Renal cortex interstitium (tissue), 11 donors: Measurements from ENCODE around the gene TEC. TPM values are rescaled to one million over a fixed set of nuclear protein-coding genes. Genes with fewer than 3 reads are reported as not detected.
"Not testable (repeated sequence)": the region's sequence is repeated elsewhere in the genome, so short reads cannot be mapped to it uniquely, and the experiment has no call there.

Source experiments
- DNase-seq, 11 donors: peaks; one replicate each; pipeline ENCODE4 v3.0.0-alpha.2; 2013; ENCODE audit warnings: low read depth in 9 of 11, low spot score in 4 of 11; ENCODE audit errors: extremely low read depth in 1 of 11
- polyA plus RNA-seq, 3 donors: library from polyadenylated mRNA; unstranded; fragments of 120-200 nt; gene quantifications; one replicate each; pipeline ENCODE4 v1.2.1, GENCODE V29; 2013; ENCODE audit not compliant: insufficient read length in 3 of 3

Gene TEC
- polyA plus RNA-seq, 3 donors = 3.1 to 5.5 (median 4.5) TPM

DNA sequence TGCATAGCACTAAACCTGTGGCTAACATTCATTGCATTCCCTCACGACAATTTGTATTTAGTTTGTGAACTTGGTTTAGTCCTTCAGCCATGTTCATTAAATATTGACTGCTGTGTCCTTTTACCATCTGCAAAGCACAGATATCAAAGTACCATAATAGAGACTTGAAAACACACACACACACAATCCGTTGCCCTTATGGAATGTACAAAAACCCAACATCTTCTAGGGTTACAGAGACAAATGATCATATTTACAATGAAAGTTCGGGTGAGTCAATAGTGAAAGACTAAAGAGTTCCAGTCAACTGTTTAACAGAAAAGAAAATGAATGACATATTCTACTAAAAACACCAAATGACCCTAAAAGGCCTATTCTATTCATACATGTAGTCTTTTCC, 84.8 kb downstream of the TEC start:
- no peak for DNase-seq

DNA sequence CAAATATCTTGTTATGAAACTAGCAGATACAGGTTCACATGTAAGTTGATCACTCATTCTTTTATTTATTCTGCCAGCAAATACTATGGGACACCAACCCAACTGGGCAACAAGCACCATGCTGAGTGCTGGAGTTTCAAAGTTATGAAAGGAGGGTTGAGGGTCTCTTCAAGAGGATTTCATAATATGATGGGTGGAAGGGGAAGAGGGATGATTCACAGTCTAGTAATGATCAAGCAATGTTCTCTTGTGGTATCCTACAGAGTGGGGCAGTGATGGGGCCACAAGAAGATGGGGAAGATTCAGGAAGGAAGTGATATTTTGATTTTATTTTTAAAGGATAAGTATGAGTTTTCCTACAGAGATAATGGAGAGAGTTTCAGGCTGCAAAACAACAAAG, 89.4 kb downstream of the TEC start:
- no peak for DNase-seq

DNA sequence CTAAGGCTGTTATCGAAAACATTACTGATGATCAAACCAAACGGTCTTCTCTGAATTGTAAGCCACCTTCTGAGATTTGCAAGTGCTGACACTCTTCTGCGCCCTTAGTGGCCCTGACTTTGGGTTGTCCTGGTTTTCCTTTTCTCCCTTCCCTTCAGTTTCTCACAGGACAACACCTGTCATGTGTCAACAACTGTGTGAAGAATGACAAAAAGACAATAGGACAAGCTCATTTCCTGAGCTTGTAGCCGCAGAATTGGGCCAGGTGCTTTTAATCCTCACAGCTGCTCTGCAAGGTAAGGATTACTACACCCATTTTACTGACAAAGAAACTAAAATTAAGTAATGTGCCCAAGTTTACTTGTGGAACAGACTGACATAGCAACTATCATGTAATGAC, 90.7 kb downstream of the TEC start:
- DNase-seq = no peak

DNA sequence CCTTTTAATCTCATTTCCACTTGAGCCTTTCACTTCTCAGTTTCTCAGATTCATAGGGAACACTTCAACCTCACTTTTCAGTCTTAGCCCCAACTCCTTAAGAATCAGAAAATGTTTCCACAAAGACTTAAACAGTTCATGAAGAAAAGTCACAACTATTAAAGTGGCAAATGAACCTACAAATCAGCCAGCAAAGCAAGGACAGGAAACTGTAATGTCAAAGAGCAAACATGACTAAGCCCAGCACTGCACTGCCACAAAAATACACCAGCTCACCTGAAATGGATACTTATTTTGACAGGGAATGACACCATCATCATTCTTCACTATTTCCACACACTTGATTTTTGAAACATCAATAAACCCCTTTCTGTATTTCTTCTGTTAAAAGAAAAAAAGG, 93.8 kb downstream of the TEC start:
- DNase-seq = no peak

DNA sequence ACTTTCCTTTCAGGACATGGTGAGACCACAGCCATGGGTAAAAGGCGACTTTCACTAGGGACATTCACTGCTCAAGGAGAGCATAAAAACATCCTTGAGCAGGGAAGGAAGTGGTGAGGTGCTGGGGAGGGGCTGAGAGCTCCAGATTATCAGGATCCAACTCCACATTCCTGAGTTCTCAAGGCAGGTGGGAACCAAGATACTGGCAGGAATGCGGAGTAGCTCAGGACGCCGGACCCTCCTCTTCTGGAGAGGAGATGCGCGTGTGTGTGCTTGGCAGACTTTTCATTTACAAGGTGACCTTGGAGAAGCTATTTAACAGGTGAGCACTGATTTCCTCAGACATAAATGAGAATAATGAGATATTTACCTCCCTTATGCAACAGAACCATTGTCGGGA, 94.3 kb downstream of the TEC start:
- DNase-seq = no peak

DNA sequence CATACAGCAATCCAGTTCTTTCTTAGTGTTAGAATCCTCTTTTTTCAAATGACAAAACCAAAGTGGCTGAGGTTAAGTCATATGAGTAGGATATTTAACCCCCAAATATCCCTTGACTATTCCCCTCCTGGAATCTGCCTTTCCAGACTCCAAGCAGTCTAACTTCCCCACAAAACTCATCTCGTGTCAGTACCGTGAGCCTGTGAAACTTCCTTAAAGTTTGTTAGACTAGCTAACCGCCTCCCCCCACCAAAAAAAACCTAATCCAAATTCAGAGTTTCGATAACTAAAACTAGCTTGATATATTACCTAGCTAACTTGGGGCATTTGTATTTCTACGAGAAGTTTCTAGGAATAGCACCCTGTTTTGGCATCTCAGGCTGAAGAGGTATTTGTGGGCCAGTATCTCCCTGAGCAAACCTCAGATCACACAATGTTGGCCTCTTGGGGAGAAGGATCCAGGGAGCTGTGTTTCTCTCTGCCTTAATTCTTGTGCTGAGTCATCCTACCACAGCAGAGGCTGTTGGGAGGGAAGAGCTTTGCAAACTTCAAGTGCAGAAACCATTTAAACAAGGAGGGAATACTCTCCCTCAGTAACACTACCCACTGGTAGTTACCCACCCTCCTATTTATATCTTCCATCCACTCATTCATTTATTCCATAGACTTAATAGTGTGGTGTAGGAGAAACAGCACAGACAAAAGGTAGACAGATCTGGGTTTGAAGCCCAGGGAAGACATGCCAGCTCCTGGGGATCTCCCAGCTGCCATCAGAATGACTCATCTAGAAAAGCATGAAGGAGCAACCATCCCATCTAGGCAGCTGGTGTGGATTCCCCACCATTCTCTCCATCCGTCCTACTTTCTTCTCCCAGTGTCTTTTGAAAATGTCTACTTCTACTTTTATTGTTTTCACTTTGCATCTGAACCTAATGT, 96.3 kb downstream of the TEC start:
- DNase-seq = no peak

DNA sequence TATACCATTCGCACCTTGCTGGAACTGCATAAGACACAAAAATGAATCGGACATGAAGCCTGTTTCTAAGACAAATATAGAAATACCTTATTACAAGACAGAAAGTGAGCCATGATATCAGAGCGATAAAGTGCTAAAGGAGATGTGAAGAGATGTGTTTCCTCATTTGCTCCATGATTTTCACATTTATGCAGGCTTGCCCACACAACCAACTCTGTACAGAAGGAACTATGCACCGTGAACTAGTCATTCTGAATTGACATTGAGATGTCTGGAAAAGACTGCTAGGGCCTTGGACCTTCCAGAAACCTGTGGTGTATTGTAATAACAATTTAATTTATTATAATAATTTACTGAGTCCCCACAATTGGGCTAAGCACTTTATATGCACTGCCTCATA, 97.0 kb downstream of the TEC start:
- DNase-seq = no peak

DNA sequence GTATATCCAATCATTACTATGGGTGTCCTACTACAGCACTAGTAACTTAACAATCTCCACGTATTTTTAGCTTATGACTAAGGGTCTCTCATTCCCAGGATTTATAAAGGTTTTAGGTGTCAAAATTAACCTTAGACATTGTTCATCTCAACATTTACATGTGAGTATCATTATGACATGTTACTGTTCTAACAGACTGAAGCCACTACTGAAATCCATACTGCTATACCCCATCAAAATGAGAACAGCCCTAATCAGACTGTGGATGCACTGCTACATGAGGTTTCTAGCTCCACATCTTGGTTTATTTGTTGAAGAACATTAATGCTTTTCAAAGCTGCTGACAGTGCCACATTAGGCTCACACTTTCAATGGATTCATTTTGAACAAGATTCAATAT, 100.0 kb downstream of the TEC start:
- no peak for DNase-seq

DNA sequence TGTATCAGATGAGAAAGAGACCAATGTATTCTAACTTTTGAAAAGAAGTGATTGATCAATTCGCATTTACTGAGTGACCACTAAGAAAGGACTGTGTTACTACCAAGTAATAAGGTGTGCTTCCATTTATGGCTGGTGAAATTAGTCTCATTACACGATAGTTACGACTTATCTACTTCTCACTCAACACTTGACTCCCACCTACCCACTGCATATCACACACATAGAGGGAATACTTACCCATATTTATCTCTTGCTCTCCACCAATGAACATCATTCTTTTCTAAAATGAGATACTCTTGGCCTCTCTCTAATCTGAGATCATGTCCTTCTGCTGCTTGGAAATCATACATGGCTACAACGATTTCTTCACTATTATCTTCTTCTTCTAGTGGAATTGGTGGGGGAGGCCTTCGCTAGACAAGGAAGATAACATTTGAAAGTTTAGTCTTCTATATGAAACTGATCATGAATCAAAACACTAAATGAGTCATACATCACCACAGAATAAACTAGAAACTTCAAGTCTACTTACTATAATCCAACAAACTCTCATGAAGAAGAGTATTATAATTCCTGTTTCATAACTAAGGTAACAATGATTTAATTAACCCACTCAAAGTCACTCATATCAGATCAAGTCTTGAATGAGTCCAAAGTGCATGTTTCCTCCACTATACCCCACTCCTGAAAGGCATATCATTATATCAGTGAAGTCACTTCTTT, 101.9 kb downstream of the TEC start:
- DNase-seq = no peak

DNA sequence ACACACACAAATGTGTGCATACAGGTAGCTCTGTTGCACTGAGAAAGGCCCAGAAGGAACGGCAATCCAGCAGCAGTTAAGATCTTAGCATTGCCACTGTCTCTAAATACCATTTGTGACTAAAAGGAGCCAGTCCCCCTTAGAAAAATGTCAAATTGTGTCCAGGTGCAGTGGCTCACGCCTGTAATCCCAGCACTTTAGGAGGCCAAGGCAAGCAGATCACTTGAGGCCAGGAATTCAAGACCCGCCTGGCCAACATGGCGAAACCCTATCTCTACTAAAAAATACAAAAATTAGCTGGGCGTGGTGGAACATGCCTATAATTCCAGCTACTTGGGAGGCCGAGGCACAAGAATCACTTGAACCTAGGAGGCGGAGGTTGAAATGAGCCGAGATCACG, 105.1 kb downstream of the TEC start:
- not testable (repeated sequence) for DNase-seq

DNA sequence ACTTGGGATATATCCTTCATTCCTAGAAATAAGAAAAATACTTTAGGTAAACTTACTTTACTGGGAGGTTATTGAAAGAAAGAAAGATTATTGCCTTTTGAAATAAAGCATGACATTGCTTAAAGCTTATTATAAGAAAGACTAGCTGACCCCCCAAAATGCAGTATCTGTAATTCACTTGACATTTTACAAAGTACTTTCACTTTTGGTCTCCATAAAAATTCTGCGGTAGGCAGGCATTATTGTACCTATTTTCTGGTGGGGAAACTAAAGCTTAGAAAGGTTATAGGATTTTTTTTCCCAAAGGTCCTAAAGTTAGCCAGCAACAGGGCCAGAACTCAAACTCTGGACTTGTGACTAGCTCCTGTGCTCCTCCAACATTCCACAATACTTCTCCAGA, 105.9 kb downstream of the TEC start:
- DNase-seq = no peak

DNA sequence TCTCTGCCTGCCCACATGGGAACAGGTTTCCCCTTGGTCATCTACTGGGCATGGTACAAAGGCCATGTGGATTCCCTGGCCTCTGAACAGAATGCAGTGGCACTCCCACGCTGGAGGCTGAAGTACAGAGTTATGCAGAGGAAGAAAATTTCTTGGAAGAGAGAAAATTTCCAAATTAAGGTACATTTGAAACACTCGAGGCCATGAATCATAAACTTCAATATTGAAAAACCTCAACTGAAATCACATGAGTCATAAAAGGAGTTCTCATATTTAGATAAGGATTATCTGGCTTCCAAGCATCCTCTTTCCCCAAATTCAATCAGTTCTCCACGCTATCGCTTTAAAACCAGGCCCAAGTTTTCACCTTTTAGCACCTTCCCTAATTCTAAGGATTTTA, 107.5 kb downstream of the TEC start:
- DNase-seq = no peak

DNA sequence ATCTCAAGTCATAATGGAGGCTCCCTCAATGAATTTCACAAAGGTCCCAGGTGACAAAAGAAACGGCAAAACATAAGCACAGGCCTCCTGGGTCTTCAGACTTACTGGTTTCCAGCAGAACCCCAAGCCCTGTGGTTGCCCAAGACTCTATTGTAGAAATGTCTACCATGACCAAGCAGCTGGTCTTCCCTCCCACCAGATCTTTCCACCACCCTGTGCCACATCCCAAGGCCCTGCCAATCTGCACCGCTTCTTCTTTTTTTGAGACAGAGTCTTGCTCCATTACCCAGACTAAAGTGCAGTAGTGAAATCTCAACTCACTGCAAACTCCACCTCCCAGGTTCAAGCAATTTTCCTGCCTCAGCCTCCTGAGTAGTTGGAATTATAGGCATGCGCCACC, 112.4 kb downstream of the TEC start:
- no peak for DNase-seq

DNA sequence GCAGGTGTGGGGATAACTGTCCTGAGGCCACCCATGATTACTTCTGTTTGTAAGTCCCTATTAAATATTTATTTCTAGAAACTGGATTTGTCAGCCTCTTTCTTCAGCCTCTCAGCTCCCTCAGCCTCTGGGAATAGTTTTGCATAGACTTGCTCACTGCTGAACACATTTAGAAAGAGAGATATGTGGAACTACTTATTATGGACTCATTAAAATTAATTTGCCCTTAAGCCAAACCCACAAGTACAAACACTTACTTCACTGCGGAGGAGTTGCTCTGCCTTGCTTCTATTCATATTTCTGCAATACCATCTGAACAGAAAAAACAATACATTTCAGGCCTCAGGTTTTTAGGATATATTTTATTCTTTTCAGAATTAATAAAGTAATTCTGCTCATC, 113.2 kb downstream of the TEC start:
- no peak for DNase-seq

DNA sequence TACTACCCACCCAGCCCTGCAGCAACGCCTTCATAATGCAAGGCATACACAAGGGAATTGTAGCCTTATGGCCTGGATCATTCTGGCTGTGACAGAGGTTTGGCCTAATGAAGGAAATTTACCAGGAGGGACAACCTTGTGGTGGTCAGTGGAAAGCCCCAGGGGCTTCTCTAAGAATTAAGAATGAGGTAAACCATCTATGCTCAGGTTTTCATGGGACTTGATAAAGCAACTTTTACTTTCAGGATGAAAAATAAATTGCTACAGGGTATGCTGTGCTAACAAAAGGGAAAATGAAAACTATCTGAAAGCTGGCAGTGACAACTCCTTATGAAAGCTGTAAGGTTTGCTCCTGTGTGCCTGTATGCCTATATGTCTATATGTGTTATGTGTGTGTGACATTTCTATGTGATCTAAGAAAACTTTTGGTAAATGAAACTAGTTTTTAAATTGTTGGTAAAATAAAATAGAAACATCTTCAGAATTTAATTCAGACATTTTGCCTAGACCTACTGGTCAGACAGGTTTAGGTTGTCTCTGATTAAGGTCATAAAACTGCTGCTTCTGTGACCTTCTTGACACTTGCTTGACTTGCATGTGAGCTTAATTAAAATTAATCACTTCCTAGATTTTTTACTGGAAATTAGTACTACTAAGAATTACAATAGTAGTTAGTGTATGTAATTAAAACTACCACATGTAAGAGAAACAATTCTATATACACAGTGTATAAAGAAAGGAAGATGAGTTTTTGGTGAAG, 115.7 kb downstream of the TEC start:
- no peak for DNase-seq

DNA sequence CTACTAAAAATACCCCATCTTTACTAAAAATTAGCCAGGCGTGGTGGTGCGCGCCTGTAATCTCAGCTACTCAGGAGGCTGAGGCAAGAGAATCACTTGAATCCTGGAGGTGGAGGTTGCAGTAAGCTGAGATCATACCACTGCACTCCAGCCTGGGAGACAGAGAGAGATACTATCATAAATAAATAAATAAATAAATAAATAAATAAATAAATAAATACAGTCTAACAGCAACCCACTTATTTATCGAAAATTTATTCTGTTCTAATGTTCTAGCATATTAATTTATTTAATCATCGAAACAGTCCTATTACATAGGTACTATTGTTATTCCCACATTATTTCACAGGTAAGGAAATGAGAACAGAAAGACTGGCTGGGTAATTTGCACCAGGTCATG, 117.4 kb downstream of the TEC start:
- DNase-seq = no peak

DNA sequence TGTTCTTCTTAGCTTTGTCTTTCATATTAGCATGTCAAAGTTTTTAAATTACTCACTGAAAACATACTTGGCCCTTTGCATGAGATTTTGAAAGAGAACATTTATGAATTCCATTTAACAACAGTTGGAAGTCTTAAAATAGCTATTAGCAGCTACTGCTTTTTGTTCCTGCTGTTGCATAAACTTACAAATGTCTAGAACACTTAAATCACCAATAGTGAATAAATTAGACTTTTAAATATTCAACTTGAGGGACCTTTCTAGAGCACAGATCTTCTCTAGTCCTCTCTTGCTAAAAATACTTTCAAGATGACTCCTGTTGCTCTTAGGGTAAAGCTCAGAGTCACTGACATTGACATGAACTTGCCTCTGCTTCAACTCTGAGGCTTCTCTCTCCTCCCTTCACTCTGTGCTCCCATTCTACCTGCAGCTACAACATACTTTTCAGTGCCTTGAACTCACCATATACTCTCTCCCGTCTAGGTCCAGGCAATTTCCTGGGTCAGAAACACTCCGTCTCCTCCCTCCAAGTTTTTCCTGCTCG, 119.7 kb downstream of the TEC start:
- DNase-seq = no peak

DNA sequence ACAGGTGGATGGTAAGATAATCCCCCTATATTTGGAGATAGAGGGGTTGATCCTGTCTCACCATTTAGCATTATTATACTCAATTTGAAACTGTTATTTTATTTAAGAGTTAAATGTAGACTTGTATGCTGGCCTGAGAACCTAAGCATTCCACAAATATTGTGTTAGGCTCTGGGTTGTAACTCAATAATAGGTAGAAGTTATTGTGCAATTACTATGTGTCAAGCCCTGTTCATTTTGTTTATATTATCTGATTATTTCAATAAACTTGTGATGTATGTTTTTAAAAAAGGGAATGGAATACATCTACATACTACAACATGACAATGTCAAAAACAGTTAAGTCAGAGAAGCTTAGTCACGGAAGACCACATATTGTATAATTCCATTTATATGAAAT, 122.0 kb downstream of the TEC start:
- DNase-seq = no peak

DNA sequence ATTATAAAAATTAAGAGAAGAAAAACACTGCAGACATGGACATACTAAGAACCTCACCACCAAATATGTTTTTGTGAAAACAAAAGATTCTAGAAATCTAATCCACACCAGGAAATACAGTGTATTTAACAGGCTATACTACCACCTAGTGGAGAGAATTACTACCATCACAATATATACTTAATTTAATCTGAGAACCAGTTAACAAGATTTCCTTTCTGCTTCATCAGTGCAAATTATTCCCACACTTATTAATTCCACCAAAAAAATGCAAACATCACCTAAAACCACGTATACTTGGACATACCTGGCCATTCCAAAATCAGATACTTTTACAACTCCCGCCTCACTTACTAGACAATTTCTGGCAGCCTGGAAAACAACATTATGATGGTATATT, 128.6 kb downstream of the TEC start:
- peak in 2 of 11 donors; percentile 8 to 28 for DNase-seq

DNA sequence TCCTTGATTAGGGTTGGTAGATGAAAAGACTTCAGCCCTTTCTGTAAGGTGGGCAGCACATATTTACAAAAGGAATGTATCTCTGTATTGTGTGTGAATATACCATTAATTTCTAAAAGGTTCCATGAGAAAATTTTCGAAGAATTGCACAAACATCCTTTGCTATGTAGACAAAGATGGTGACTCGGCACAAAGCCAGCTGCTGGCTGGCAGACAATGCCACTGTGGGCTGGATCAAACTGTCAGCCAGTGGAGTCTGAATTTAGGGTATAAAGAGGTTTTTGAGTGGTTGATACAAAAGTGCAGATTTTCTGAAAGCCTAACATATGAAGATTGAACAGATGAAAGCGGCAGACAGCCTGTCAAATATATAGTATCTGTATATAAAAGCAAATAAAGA, 129.9 kb downstream of the TEC start:
- DNase-seq = no peak
